ENCODE data around the gene LMBRD2. TPM values are rescaled to one million over a fixed set of nuclear protein-coding genes. Genes with fewer than 3 reads are reported as not detected.
A peak's percentile ranks its signal among the peaks of the same experiment; 100 is the strongest.

Gene LMBRD2
- total RNA-seq, 2 experiments from 2014 or later = 4.1 to 4.2 TPM

DNA sequence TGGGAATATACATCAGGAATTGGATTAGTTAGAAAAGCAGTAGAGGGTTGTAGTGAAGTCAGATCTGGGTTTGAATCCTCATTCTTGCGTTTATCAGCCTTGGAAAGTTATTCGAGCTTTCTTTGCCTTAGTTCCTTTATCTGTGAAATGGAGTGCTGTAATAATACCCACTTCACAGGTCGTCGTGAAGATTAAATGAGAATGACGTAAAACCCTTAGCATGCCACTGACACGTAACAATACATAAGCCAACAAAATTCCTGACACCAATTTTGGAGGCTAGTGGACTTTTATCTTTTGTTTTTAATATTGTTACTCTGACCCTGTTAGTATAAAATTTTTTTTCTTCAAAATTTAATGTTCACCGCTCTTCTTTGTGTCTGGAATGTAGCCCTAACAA lies 3.6 kb upstream of the LMBRD2 start:
- Histone ChIP-seq H3K27me3 (ENCODE audit: control insufficient read depth in 1 of 2, insufficient read depth in 2 of 2, low read length in 2 of 2) (no peaks in the 10 kb centered on the region), H3K36me3 (ENCODE audit: insufficient read depth, low read length) (peaks cover 33% of the 10 kb centered on the region), H3K4me3 (ENCODE audit: low read length) (no peak overlapping the region), H3K4me1 (ENCODE audit: insufficient read depth, low read length) (peaks cover 30% of the 10 kb centered on the region), H3K27ac (ENCODE audit: low read depth in 1 of 2, low read length in 2 of 2) (no peak overlapping the region), H3K9me3 (ENCODE audit: control insufficient read depth in 1 of 2, insufficient read depth in 1 of 2, low read length in 2 of 2) (no peaks in the 10 kb centered on the region)
- H3K36me3 Mint-ChIP-seq (ENCODE audit: low read depth) = peaks cover 83% of the 10 kb centered on the region
- H3K4me3 Mint-ChIP-seq = peak overlapping the region; percentile 17
- POLR2A ChIA-PET = no interaction called here
- TF ChIP-seq, protein P1, sequence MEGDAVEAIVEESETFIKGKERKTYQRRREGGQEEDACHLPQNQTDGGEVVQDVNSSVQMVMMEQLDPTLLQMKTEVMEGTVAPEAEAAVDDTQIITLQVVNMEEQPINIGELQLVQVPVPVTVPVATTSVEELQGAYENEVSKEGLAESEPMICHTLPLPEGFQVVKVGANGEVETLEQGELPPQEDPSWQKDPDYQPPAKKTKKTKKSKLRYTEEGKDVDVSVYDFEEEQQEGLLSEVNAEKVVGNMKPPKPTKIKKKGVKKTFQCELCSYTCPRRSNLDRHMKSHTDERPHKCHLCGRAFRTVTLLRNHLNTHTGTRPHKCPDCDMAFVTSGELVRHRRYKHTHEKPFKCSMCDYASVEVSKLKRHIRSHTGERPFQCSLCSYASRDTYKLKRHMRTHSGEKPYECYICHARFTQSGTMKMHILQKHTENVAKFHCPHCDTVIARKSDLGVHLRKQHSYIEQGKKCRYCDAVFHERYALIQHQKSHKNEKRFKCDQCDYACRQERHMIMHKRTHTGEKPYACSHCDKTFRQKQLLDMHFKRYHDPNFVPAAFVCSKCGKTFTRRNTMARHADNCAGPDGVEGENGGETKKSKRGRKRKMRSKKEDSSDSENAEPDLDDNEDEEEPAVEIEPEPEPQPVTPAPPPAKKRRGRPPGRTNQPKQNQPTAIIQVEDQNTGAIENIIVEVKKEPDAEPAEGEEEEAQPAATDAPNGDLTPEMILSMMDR (IDR thresholded peaks at IDR 0.05) = no peak
- ATAC-seq (ENCODE audit: poor library complexity) (no peak), DNase-seq (no peak)
- no peaks in the 10 kb centered on the region for H3K27me3 Mint-ChIP-seq
- no peak overlapping the region for H3K27ac Mint-ChIP-seq
- H3K4me1 Mint-ChIP-seq (ENCODE audit: low read depth) = peaks cover 59% of the 10 kb centered on the region
- CTCF ChIA-PET = no interaction called here
- intact Hi-C loops (cut with DNase I, micrococcal nuclease) = loop anchor here in 1 of 2 experiments (10.0 kb wide), 1 partner anchor 1320 kb away; the partner anchor contains the start of gene TTC23L
- no peaks in the 10 kb centered on the region for H3K9me3 Mint-ChIP-seq

DNA sequence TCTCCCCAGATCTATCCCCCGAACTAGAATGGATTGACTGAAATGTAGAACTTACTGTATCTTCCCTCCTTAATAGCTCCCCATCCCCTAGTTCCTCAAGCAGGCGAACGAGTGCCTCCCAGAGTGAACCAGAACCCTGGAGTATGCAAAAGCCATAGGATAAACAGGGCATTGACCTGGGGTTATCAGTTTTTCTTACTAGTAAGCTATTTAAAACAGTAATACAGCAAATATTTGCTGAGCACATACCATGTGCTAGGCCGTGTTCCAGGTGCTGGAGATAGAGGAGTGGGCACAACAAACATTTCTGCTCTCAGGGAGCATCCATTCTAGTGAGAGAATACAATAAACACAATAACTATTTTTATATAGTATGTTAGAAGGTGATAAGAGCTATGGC lies 2.0 kb upstream of the LMBRD2 start:
- ChIA-PET CTCF (interaction anchor here (0.7 to 3.8 kb wide), 3 partner anchors 12 to 1225 kb away, joined by 3 to 23 read pairs (median 4); partner anchors contain the start of genes NADK2 and WDR70), POLR2A (no interaction called here)
- H3K9me3 ChIP-seq (ENCODE audit: control insufficient read depth in 1 of 2, insufficient read depth in 1 of 2, low read length in 2 of 2) = no peaks in the 10 kb centered on the region
- H3K4me1 ChIP-seq (ENCODE audit: insufficient read depth, low read length) = peaks cover 30% of the 10 kb centered on the region
- H3K27me3 ChIP-seq (ENCODE audit: control insufficient read depth in 1 of 2, insufficient read depth in 2 of 2, low read length in 2 of 2) = no peaks in the 10 kb centered on the region
- Mint-ChIP-seq H3K4me3 (peak overlapping the region; percentile 85), H3K27ac (no peak overlapping the region), H3K9me3 (no peaks in the 10 kb centered on the region), H3K36me3 (ENCODE audit: low read depth) (peaks cover 69% of the 10 kb centered on the region), H3K27me3 (no peaks in the 10 kb centered on the region), H3K4me1 (ENCODE audit: low read depth) (peaks cover 62% of the 10 kb centered on the region)
- H3K27ac ChIP-seq (ENCODE audit: low read depth in 1 of 2, low read length in 2 of 2) = no peak overlapping the region
- H3K4me3 ChIP-seq (ENCODE audit: low read length) = no peak overlapping the region
- TF ChIP-seq, protein P1 (IDR thresholded peaks at IDR 0.05) = no peak
- DNase-seq (no peak), ATAC-seq (ENCODE audit: poor library complexity) (no peak)
- intact Hi-C loops (cut with DNase I, micrococcal nuclease) = loop anchor here (2.0 to 10.0 kb wide), 7 partner anchors 87 to 1319 kb away; partner anchors contain the start of genes BRIX1 (in 1 of the 2), DNAJC21 (in 1 of the 2), NADK2 (in 1 of the 2) and NIPBL (in 1 of the 2)
- peaks cover 24% of the 10 kb centered on the region for H3K36me3 ChIP-seq (ENCODE audit: insufficient read depth, low read length)

DNA sequence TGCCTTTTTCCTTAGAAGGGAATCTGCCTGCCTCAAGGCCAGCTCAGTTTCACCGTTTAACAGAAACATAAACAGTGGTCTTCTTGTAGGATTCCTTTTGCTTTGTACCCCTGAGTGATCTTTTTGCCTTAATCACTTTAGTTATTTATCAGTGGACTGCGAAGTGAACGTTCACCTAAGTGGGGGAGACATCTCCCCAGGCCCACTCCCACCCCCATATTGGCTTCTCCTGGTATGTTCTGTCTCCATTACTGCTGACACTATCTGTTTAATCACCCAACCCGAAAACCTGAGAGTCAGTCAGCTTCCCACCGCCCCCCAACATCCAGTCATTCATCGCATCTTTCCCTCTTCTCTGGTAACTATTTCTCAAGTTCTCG lies 1.6 kb upstream of the LMBRD2 start:
- CTCF ChIA-PET = interaction anchor here (0.7 to 3.8 kb wide), 3 partner anchors 13 to 1226 kb away, joined by 3 to 23 read pairs (median 4); partner anchors contain the start of genes NADK2 and WDR70
- peaks cover 62% of the 10 kb centered on the region for H3K4me1 Mint-ChIP-seq (ENCODE audit: low read depth)

More for the DNA sequence above, 1.6 kb upstream of the LMBRD2 start:
- Histone ChIP-seq H3K4me3 (ENCODE audit: low read length) (no peak overlapping the region), H3K4me1 (ENCODE audit: insufficient read depth, low read length) (peaks cover 30% of the 10 kb centered on the region), H3K27ac (ENCODE audit: low read depth in 1 of 2, low read length in 2 of 2) (no peak overlapping the region), H3K36me3 (ENCODE audit: insufficient read depth, low read length) (peaks cover 20% of the 10 kb centered on the region), H3K27me3 (ENCODE audit: control insufficient read depth in 1 of 2, insufficient read depth in 2 of 2, low read length in 2 of 2) (no peaks in the 10 kb centered on the region), H3K9me3 (ENCODE audit: control insufficient read depth in 1 of 2, insufficient read depth in 1 of 2, low read length in 2 of 2) (no peaks in the 10 kb centered on the region)
- H3K9me3 Mint-ChIP-seq = no peaks in the 10 kb centered on the region
- ATAC-seq (ENCODE audit: poor library complexity) (no peak), DNase-seq (no peak)
- H3K27ac Mint-ChIP-seq = no peak overlapping the region
- POLR2A ChIA-PET = interaction anchor here (3.1 to 3.7 kb wide), 2 partner anchors 723 to 1224 kb away, joined by 15 to 19 read pairs; partner anchors contain the start of genes DNAJC21 and NIPBL
- intact Hi-C loops (cut with DNase I, micrococcal nuclease) = loop anchor here (2.0 to 10.0 kb wide), 7 partner anchors 88 to 1318 kb away; partner anchors contain the start of genes BRIX1 (in 1 of the 2), DNAJC21 (in 1 of the 2), NADK2 (in 1 of the 2) and NIPBL (in 1 of the 2)
- no peaks in the 10 kb centered on the region for H3K27me3 Mint-ChIP-seq
- peaks cover 65% of the 10 kb centered on the region for H3K36me3 Mint-ChIP-seq (ENCODE audit: low read depth)
- TF ChIP-seq, protein P1 (IDR thresholded peaks at IDR 0.05) = no peak
- H3K4me3 Mint-ChIP-seq = peak overlapping the region; percentile 85

Measured in CD4-positive, alpha-beta T cell (primary cell).